Colonic mucosa (tissue), 4 donors: Measurements from ENCODE around the gene AP3M1. TPM values are rescaled to one million over a fixed set of nuclear protein-coding genes. Genes with fewer than 3 reads are reported as not detected.

ENCODE experiments used
- DNase-seq: peaks from one replicate; pipeline ENCODE4 v3.0.0-alpha.2; 2020
- H3K27ac ChIP-seq: fragments of 200-600 bp; one replicate; pipeline ENCODE4 v1.8.0; 2021
- H3K27me3 ChIP-seq: fragments of 200-600 bp; one replicate; pipeline ENCODE4 v1.8.0; 2021
- H3K36me3 ChIP-seq: fragments of 200-600 bp; one replicate; pipeline ENCODE4 v1.8.0; 2021
- H3K4me1 ChIP-seq: fragments of 200-600 bp; one replicate; pipeline ENCODE4 v1.8.0; 2021; ENCODE audit warnings: mild to moderate bottlenecking
- H3K4me3 ChIP-seq: fragments of 200-600 bp; one replicate; pipeline ENCODE4 v1.8.0; 2021
- H3K9ac ChIP-seq, 2 donors: one replicate each; pipeline ENCODE4 v1.7.0; 2013; ENCODE audit warnings: control low read depth in 2 of 2, low read depth in 2 of 2, low read length in 2 of 2
- H3K9me3 ChIP-seq: fragments of 200-600 bp; one replicate; pipeline ENCODE4 v1.8.0; 2021
- intact Hi-C: fragments of 100-400 bp; cut with DNase I; formaldehyde crosslinking; loops from one replicate; pipeline ENCODE4 v1.14.1; 2022
- total RNA-seq, 2 donors: library from RNA; stranded (reverse); fragmentation: NEBNext Ultra II Directional in 1 of 2; extraction: Animal tissue kit (Norgen Biotek cat#: 25700) in 1 of 2; gene quantifications; one replicate each; pipeline ENCODE4 v1.2.1, GENCODE V29; 2021
- TF ChIP-seq, protein P1 (sequence below): fragments of 200-600 bp; IDR thresholded peaks from one replicate; pipeline ENCODE4 v1.8.0; 2022; ENCODE audit warnings: antibody characterized with exemption, mild to moderate bottlenecking
- donor health status: healthy.
- donor health status: DM: no; HTN: no; CAD: no.
- donor health status: DM: no; HTN: no; CAD: no.

The AP3M1 gene
- total RNA-seq, 2 donors from 2014 or later = 30.5 to 31.7 TPM

DNA sequence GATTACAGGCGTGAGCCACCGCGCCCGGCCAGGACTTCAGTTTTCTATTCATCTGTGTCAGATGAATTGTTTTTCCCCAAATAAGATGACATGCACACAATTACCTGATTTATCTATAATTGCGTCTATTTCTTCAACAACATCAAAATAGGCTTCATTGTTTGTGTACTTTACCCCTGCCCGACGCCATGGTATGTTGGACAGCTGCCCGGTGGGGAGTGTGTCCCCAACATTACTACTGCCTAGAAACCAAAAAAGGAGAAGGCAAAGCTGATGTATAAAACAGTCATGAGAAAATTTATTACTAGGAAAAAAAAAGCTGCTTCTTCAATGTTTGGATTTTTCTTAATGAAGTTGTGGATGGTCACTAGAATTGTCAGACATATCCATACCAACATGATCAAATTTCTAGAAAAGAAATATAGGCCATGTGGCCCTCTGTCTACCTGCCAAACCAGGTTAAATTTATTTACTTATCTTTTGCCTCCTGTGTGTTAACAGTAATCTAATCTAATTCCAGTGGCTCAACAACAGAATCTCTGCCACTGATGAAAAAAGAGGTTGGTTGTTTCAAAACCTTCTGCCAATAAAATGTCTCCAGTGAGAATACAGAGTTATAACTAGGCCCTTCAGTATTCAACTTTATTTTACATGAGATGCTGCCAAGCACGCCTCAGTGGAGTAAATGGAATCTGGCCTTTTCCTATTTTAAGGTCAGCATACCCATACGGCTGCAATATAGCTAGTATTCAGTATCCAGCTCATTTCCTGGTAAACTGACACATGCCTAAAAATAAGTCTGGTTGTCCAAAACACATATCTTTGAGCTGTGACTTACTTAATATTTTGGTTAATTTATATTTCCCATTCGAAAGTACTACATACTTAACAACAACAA lies 16.5 kb downstream of the AP3M1 start:
- DNase-seq = no peak
- H3K9me3 ChIP-seq = no peaks in the 10 kb centered on the region
- H3K9ac ChIP-seq = no peak overlapping the region
- H3K36me3 ChIP-seq = peaks cover 6% of the 10 kb centered on the region
- no peak overlapping the region for H3K27ac ChIP-seq
- intact Hi-C loops = no loop called here
- TF ChIP-seq, protein P1, sequence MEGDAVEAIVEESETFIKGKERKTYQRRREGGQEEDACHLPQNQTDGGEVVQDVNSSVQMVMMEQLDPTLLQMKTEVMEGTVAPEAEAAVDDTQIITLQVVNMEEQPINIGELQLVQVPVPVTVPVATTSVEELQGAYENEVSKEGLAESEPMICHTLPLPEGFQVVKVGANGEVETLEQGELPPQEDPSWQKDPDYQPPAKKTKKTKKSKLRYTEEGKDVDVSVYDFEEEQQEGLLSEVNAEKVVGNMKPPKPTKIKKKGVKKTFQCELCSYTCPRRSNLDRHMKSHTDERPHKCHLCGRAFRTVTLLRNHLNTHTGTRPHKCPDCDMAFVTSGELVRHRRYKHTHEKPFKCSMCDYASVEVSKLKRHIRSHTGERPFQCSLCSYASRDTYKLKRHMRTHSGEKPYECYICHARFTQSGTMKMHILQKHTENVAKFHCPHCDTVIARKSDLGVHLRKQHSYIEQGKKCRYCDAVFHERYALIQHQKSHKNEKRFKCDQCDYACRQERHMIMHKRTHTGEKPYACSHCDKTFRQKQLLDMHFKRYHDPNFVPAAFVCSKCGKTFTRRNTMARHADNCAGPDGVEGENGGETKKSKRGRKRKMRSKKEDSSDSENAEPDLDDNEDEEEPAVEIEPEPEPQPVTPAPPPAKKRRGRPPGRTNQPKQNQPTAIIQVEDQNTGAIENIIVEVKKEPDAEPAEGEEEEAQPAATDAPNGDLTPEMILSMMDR = no peak
- no peaks in the 10 kb centered on the region for H3K27me3 ChIP-seq
- H3K4me1 ChIP-seq = no peaks in the 10 kb centered on the region
- H3K4me3 ChIP-seq = no peak overlapping the region

- H3K9me3 ChIP-seq = no peaks in the 10 kb centered on the region
- H3K27me3 ChIP-seq = no peaks in the 10 kb centered on the region
- no peak overlapping the region for H3K4me3 ChIP-seq
- intact Hi-C loops = no loop called here
- H3K9ac ChIP-seq = no peak overlapping the region
- DNase-seq = no peak
- no peaks in the 10 kb centered on the region for H3K4me1 ChIP-seq
- H3K27ac ChIP-seq = no peak overlapping the region
- peaks cover 9% of the 10 kb centered on the region for H3K36me3 ChIP-seq
- TF ChIP-seq, protein P1 = no peak
These were observed 27.5 kb downstream of the AP3M1 start for GRCh38 chr10:74123081-74123480.

GRCh38 chr10:74122060-74122459 lies 28.6 kb downstream of the AP3M1 start:
- no peak overlapping the region for H3K4me3 ChIP-seq
- H3K4me1 ChIP-seq = no peaks in the 10 kb centered on the region
- TF ChIP-seq, protein P1 = no peak
- no peak overlapping the region for H3K27ac ChIP-seq
- H3K27me3 ChIP-seq = no peaks in the 10 kb centered on the region
- DNase-seq = no peak
- intact Hi-C loops = no loop called here
- peaks cover 13% of the 10 kb centered on the region for H3K36me3 ChIP-seq
- no peak overlapping the region for H3K9ac ChIP-seq
- no peaks in the 10 kb centered on the region for H3K9me3 ChIP-seq

DNA sequence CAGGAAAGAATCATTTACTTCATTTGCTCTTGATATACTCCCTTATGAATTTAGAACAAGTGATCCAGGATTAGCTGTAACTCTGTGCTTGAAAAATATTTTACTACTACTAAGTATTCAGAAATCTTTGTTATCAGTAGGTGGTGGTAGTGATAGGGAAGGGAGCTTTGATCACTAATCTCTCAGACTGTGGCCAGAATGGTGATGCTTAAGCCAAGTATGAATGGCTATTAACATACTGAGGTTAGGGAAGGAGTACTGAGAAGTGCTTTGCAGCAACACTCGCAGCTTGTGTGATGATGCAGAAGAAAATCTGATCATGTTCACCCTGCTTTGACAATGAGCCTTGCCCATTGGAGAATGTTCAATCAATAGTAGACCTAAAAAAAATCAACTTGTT lies 29.3 kb downstream of the AP3M1 start:
- Histone ChIP-seq H3K36me3 (peaks cover 13% of the 10 kb centered on the region), H3K9me3 (no peaks in the 10 kb centered on the region), H3K27ac (no peak overlapping the region)

GRCh38 chr10:74120911-74121310 lies 29.7 kb downstream of the AP3M1 start:
- Histone ChIP-seq H3K9me3 (no peaks in the 10 kb centered on the region), H3K4me3 (no peak overlapping the region), H3K27me3 (no peaks in the 10 kb centered on the region), H3K27ac (no peak overlapping the region), H3K9ac (no peak overlapping the region), H3K4me1 (no peaks in the 10 kb centered on the region), H3K36me3 (peaks cover 14% of the 10 kb centered on the region)
- intact Hi-C loops = no loop called here
- TF ChIP-seq, protein P1 = no peak
- no peak for DNase-seq

More for the DNA sequence above, 29.3 kb downstream of the AP3M1 start:
- H3K4me1 ChIP-seq = no peaks in the 10 kb centered on the region
- intact Hi-C loops = no loop called here
- no peaks in the 10 kb centered on the region for H3K27me3 ChIP-seq
- no peak overlapping the region for H3K4me3 ChIP-seq
- no peak overlapping the region for H3K9ac ChIP-seq
- TF ChIP-seq, protein P1 = no peak
- DNase-seq = no peak
